SK-N-SH treated with all-trans-retinoic acid at 6 μM for 48 hours (cell line): ENCODE results near the gene ZNF276.

Source experiments
- ARNTL ChIP-seq: fragments of 450-650 bp; formaldehyde crosslinking; IDR thresholded peaks from 2 replicates; pipeline ENCODE4 v1.5.0; 2020; ENCODE audit warnings: low read depth, mild to moderate bottlenecking, moderate library complexity, borderline replicate concordance
- BACH2 ChIP-seq: fragments of 250-450 bp; sonication (Bioruptor Pico); IDR thresholded peaks from 2 replicates; pipeline ENCODE4 v1.9.0; 2021; ENCODE audit warnings: mild to moderate bottlenecking, borderline replicate concordance
- CSDC2 ChIP-seq: fragments of 250-450 bp; sonication (Bioruptor Pico); IDR thresholded peaks from 2 replicates; pipeline ENCODE4 v1.5.0; 2020; ENCODE audit warnings: mild to moderate bottlenecking, moderate library complexity
- PPARA ChIP-seq: fragments of 250-450 bp; sonication (Bioruptor Pico); IDR thresholded peaks from 2 replicates; pipeline ENCODE4 v1.5.0; 2020; ENCODE audit warnings: mild to moderate bottlenecking, borderline replicate concordance
- ZC3H10 ChIP-seq: fragments of 250-450 bp; sonication (Bioruptor Pico); IDR thresholded peaks from 2 replicates; pipeline ENCODE4 v1.5.1; 2021; ENCODE audit warnings: mild to moderate bottlenecking, moderate library complexity
- ZFP3 ChIP-seq: fragments of 250-450 bp; sonication (Bioruptor Pico); IDR thresholded peaks from 2 replicates; pipeline ENCODE4 v1.5.0; 2020; ENCODE audit warnings: mild to moderate bottlenecking, moderate library complexity
- TF ChIP-seq, protein P1 (sequence below): fragments of 250-450 bp; sonication (Bioruptor Pico); IDR thresholded peaks from 2 replicates; pipeline ENCODE4 v1.5.1; 2021; ENCODE audit warnings: mild to moderate bottlenecking, moderate library complexity
- TF ChIP-seq, protein P2 (sequence below): fragments of 250-450 bp; sonication (Bioruptor Pico); IDR thresholded peaks from 2 replicates; pipeline ENCODE4 v1.8.0; 2020; ENCODE audit warnings: mild to moderate bottlenecking, moderate library complexity, borderline replicate concordance

DNA sequence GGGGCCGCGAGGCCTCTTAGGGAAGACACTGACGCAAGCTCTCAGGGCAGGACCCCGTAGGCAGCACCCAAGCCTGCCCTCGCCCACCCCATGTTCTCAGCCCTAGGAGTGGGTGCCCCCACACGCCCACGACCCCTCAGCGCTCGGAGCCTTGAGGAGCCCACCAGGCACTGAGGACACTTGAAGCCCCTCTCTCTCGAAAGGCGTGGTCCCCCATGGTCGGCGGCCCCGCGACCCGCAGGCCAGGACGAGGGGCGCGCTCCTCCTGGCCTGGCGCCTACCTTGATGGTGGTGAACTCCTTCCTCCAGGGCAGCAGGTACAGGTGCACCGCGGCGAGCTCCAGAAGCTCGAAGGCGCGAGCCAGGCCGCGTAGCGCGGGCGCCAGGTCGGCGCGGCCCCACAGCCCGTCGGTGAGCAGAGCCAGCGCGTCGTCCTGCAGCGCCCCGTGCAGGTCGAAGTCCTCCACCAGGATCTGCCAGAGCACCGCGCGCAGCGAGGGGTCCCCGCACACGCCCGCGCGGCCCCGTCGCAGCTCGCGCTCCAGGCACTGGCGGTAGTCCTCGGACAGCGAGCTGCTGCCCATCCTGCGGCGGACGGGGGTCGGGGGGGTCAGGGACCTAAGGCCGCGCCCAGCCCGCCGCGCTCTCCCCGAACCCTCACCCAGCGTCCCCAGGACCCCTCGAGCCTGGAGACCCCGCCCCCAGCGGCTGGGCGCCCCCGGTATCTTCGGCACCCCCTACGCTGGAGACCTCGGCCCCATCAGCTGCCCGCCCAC, 20.5 kb upstream of the ZNF276 start:
- TF ChIP-seq PPARA (CRISPR knock-in tag) (no peak), ZFP3 (CRISPR knock-in tag) (no peak), ARNTL (CRISPR knock-in tag) (no peak), BACH2 (CRISPR knock-in tag) (no peak), ZC3H10 (no peak), CSDC2 (CRISPR knock-in tag) (no peak)
- TF ChIP-seq, protein P1, sequence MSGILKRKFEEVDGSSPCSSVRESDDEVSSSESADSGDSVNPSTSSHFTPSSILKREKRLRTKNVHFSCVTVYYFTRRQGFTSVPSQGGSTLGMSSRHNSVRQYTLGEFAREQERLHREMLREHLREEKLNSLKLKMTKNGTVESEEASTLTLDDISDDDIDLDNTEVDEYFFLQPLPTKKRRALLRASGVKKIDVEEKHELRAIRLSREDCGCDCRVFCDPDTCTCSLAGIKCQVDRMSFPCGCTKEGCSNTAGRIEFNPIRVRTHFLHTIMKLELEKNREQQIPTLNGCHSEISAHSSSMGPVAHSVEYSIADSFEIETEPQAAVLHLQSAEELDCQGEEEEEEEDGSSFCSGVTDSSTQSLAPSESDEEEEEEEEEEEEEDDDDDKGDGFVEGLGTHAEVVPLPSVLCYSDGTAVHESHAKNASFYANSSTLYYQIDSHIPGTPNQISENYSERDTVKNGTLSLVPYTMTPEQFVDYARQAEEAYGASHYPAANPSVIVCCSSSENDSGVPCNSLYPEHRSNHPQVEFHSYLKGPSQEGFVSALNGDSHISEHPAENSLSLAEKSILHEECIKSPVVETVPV (CRISPR knock-in tag): no peak
- TF ChIP-seq, protein P2, sequence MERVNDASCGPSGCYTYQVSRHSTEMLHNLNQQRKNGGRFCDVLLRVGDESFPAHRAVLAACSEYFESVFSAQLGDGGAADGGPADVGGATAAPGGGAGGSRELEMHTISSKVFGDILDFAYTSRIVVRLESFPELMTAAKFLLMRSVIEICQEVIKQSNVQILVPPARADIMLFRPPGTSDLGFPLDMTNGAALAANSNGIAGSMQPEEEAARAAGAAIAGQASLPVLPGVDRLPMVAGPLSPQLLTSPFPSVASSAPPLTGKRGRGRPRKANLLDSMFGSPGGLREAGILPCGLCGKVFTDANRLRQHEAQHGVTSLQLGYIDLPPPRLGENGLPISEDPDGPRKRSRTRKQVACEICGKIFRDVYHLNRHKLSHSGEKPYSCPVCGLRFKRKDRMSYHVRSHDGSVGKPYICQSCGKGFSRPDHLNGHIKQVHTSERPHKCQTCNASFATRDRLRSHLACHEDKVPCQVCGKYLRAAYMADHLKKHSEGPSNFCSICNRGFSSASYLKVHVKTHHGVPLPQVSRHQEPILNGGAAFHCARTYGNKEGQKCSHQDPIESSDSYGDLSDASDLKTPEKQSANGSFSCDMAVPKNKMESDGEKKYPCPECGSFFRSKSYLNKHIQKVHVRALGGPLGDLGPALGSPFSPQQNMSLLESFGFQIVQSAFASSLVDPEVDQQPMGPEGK (CRISPR knock-in tag): no peak
